IMR-90 (cell line): ENCODE results near the gene HMCN1. TPM values are rescaled to one million over a fixed set of nuclear protein-coding genes. Genes with fewer than 3 reads are reported as not detected.
"Not testable (repeated sequence)": the region's sequence is repeated elsewhere in the genome, so short reads cannot be mapped to it uniquely, and the experiment has no call there.

ENCODE experiments used
- ATAC-seq: fragments of 200-7000 bp; cut with Tn5 transposase; 2 replicates; pipeline ENCODE4 v1.9.1; 2020; ENCODE audit warnings: low read depth, mild to moderate bottlenecking, moderate library complexity
- BruUV-seq: library from RNA; stranded (reverse); fragments of 400-500 nt; replicated peaks from 2 replicates; lab custom pipeline; 2021; lab: Mats Ljungman, UMichigan
- CTCF ChIA-PET: fragments of 300-600 bp; formaldehyde crosslinking; extraction: SDS; loops from one replicate; lab custom pipeline; 2021; ENCODE audit warnings: antibody characterized with exemption; lab: Yijun Ruan, JAX
- POLR2A ChIA-PET: fragments of 300-600 bp; sonication (Branson Sonifier 250); formaldehyde crosslinking; loops from one replicate; lab custom pipeline; 2022; ENCODE audit warnings: antibody characterized with exemption; ENCODE audit not compliant: unreplicated experiment; lab: Charles Lee
- DNase-seq: peaks from one replicate; pipeline ENCODE4 v3.0.0; 2013
- H2AFZ ChIP-seq: replicated peaks from 2 replicates; pipeline ENCODE3; 2013; ENCODE audit warnings: low read length, mild to moderate bottlenecking; ENCODE audit not compliant: poor library complexity
- H2AK5ac ChIP-seq: 2 replicates; pipeline ENCODE4 v1.6.1; 2013; ENCODE audit warnings: low read depth, low read length, inconsistent platforms
- H2AK9ac ChIP-seq: replicated peaks from 2 replicates; pipeline ENCODE3; 2013; ENCODE audit warnings: mild to moderate bottlenecking, low read depth, low read length, moderate library complexity; ENCODE audit not compliant: poor library complexity
- H2BK120ac ChIP-seq: 2 replicates; pipeline ENCODE4 v1.6.1; 2013; ENCODE audit warnings: low read depth, low read length, inconsistent platforms
- H2BK15ac ChIP-seq: 3 replicates; pipeline ENCODE4 v1.6.1; 2013; ENCODE audit warnings: low read depth, low read length, inconsistent platforms
- H2BK20ac ChIP-seq: 2 replicates; pipeline ENCODE4 v1.6.1; 2013; ENCODE audit warnings: low read depth, mild to moderate bottlenecking, inconsistent platforms, low read length, moderate library complexity
- H2BK5ac ChIP-seq: 2 replicates; pipeline ENCODE4 v1.6.1; 2013; ENCODE audit warnings: mild to moderate bottlenecking, low read depth, low read length, inconsistent platforms; ENCODE audit not compliant: poor library complexity, severe bottlenecking
- H3K14ac ChIP-seq: replicated peaks from 2 replicates; pipeline ENCODE4 v1.6.1; 2013; ENCODE audit warnings: low read depth, low read length, inconsistent platforms
- H3K18ac ChIP-seq: 2 replicates; pipeline ENCODE4 v1.6.1; 2013; ENCODE audit warnings: low read depth, low read length, control low read depth
- H3K23ac ChIP-seq: 2 replicates; pipeline ENCODE4 v1.6.1; 2013; ENCODE audit warnings: low read depth, low read length, inconsistent platforms
- H3K27ac ChIP-seq: 2 replicates; pipeline ENCODE4 v1.5.1; 2013; ENCODE audit warnings: mild to moderate bottlenecking, control low read depth, low read length; ENCODE audit not compliant: insufficient read depth
- H3K27me3 ChIP-seq: 2 replicates; pipeline ENCODE4 v1.6.1; 2013; ENCODE audit warnings: low read length; ENCODE audit not compliant: control insufficient read depth, insufficient read depth
- H3K36me3 ChIP-seq: 2 replicates; pipeline ENCODE4 v1.6.1; 2013; ENCODE audit warnings: low read length, mixed read lengths; ENCODE audit not compliant: control insufficient read depth, insufficient read depth
- H3K4ac ChIP-seq: 2 replicates; pipeline ENCODE4 v1.6.1; 2013; ENCODE audit warnings: low read depth, low read length, inconsistent platforms
- H3K4me1 ChIP-seq: 2 replicates; pipeline ENCODE4 v1.6.1; 2013; ENCODE audit warnings: low read length, mixed read lengths; ENCODE audit not compliant: control insufficient read depth, insufficient read depth
- H3K4me2 ChIP-seq: 2 replicates; pipeline ENCODE4 v1.6.1; 2013; ENCODE audit warnings: low read depth, mild to moderate bottlenecking, control low read depth, low read length, moderate library complexity
- H3K4me3 ChIP-seq: 2 replicates; pipeline ENCODE4 v1.5.1; 2013; ENCODE audit warnings: low read depth, mild to moderate bottlenecking, control low read depth, low read length, moderate library complexity; ENCODE audit not compliant: insufficient read depth
- H3K56ac ChIP-seq: 2 replicates; pipeline ENCODE4 v1.6.1; 2013; ENCODE audit warnings: low read length, inconsistent platforms; ENCODE audit not compliant: insufficient read depth; ENCODE audit errors: extremely low read depth
- H3K79me1 ChIP-seq, 2 experiments: 2 replicates each; pipeline ENCODE4 v1.6.1; 2013; ENCODE audit warnings: low read length in 2 of 2, inconsistent platforms in 1 of 2, low read depth in 1 of 2
- H3K9ac ChIP-seq: 2 replicates; pipeline ENCODE4 v1.6.1; 2013; ENCODE audit warnings: low read depth, low read length, control low read depth
- H3K9me1 ChIP-seq: 2 replicates; pipeline ENCODE4 v1.6.1; 2013; ENCODE audit warnings: low read length, inconsistent platforms; ENCODE audit not compliant: insufficient read depth
- H3K9me3 ChIP-seq: 2 replicates; pipeline ENCODE4 v1.6.1; 2013; ENCODE audit warnings: low read length; ENCODE audit not compliant: control insufficient read depth, insufficient read depth
- H4K20me1 ChIP-seq: 2 replicates; pipeline ENCODE4 v1.6.1; 2013; ENCODE audit warnings: low read length, inconsistent platforms; ENCODE audit not compliant: insufficient read depth
- H4K5ac ChIP-seq: 2 replicates; pipeline ENCODE4 v1.6.1; 2013; ENCODE audit warnings: mild to moderate bottlenecking, low read depth, low read length, control low read depth
- H4K8ac ChIP-seq, 2 experiments: 2 replicates each; pipeline ENCODE4 v1.6.1; 2013; ENCODE audit warnings: low read depth in 2 of 2, low read length in 2 of 2, control low read depth in 1 of 2, inconsistent platforms in 1 of 2
- H4K91ac ChIP-seq: 2 replicates; pipeline ENCODE4 v1.6.1; 2013; ENCODE audit warnings: low read depth, low read length, inconsistent platforms; ENCODE audit not compliant: insufficient read depth
- BHLHE40 ChIP-seq: fragments of 150-350 bp; IDR thresholded peaks from 2 replicates; pipeline ENCODE4 v1.6.1; 2016; ENCODE audit warnings: mild to moderate bottlenecking, low read depth, low read length
- MAFK ChIP-seq: IDR thresholded peaks from 2 replicates; pipeline ENCODE4 v1.6.1; 2012; ENCODE audit warnings: low read depth, low read length, improper control_type of control experiment
- MXI1 ChIP-seq: IDR thresholded peaks from 2 replicates; pipeline ENCODE4 v1.6.1; 2012; ENCODE audit warnings: low read depth, mild to moderate bottlenecking, low read length, moderate library complexity, borderline replicate concordance
- RCOR1 ChIP-seq: IDR thresholded peaks from 2 replicates; pipeline ENCODE4 v1.6.1; 2012; ENCODE audit warnings: mild to moderate bottlenecking, low read length, improper control_type of control experiment; ENCODE audit not compliant: insufficient replicate concordance
- WGBS, 2 experiments: methylation state at CpG; one replicate each; pipeline versions ENCODE4 v1.1.5 to v1.1.7; 2013; ENCODE audit warnings: missing lambda C conversion rate in 2 of 2; ENCODE audit not compliant: insufficient read length in 1 of 2; ENCODE audit errors: extremely low coverage in 2 of 2; 5-methylcytosine and 5-hydroxymethylcytosine counted together
- dilution Hi-C: fragments of 300-500 bp; cut with HindIII; formaldehyde crosslinking; loops from one replicate; pipeline ENCODE4 v1.14.3; 2018; ENCODE audit warnings: low sequenced_read_pairs; ENCODE audit not compliant: unreplicated experiment
- in situ Hi-C: fragments of 300-500 bp; cut with MboI; formaldehyde crosslinking; loops from 3 replicates; pipeline ENCODE4 v1.14.3; 2019; ENCODE audit warnings: low sequenced_read_pairs, inconsistent platforms, mixed read lengths
- intact Hi-C: fragments of 100-400 bp; cut with micrococcal nuclease; formaldehyde crosslinking; loops from 2 replicates; pipeline ENCODE4 v1.10.0; 2022
- polyA plus RNA-seq, 3 experiments: library from polyadenylated mRNA; depleted of rRNA; stranded (reverse); fragments of >200 nt; gene quantifications; 2 replicates each; pipeline ENCODE4 v1.2.3, GENCODE V29; 2012; ENCODE audit warnings: low replicate concordance in 1 of 3
- total RNA-seq: library from RNA; depleted of rRNA; stranded (reverse); fragments of >200 nt; gene quantifications from 2 replicates; pipeline ENCODE4 v1.2.3, GENCODE V29; 2012

HMCN1 gene
- total and polyA plus RNA-seq, 2 of the 4 experiments (the other 2 are of a cell fraction): 6.1 to 11.7 TPM

DNA sequence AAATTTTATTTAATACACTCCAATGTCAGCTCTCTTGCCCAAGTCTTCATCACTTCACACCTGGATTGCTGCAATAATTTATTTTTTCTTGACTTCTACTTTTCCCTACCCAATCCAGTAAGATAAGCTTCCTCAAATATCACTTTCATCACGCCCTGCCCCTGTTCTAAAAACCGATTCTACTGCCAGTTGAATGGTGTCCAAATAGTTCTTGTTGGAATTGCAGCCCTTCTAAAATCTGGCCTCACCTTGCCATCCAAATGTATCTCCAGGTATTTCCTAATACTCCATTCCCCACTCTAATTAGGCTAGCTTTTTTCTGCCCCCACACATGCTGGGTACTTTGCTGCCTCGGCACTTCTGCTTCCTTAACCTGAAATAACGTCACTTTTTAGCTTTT is 152.5 kb downstream of the HMCN1 start:
- H2AK5ac ChIP-seq: no peak overlapping the region
- H2BK5ac ChIP-seq: no peak overlapping the region
- H2AK9ac ChIP-seq: no peak overlapping the region
- no peak overlapping the region for H4K8ac ChIP-seq
- intact Hi-C loops: no loop called here
- no peak for DNase-seq
- H3K14ac ChIP-seq: no peak overlapping the region
- no peak overlapping the region for H4K5ac ChIP-seq
- no peak for ATAC-seq
- no peaks in the 10 kb centered on the region for H4K20me1 ChIP-seq
- no peak overlapping the region for H3K9ac ChIP-seq
- H3K79me1 ChIP-seq: no peaks in the 10 kb centered on the region
- H3K4me1 ChIP-seq: no peaks in the 10 kb centered on the region
- TF ChIP-seq MXI1 (no peak), MAFK (no peak), BHLHE40 (no peak), RCOR1 (no peak)
- in situ Hi-C loops: no loop called here
- no peak overlapping the region for H3K23ac ChIP-seq
- no peak overlapping the region for H3K27ac ChIP-seq
- ChIA-PET POLR2A (no interaction called here), CTCF (no interaction called here)
- no peak overlapping the region for H2AFZ ChIP-seq
- WGBS, 2 experiments: 80% methylated on average over 3 of the region's 4 CpGs; no CpG with 5 or more reads in 1 of the 2 experiments
- no TSS peak for BruUV-seq
- no peaks in the 10 kb centered on the region for H3K36me3 ChIP-seq
- dilution Hi-C loops: no loop called here
- H2BK20ac ChIP-seq: no peak overlapping the region
- no peak overlapping the region for H3K18ac ChIP-seq
- H3K27me3 ChIP-seq: no peaks in the 10 kb centered on the region
- no peak overlapping the region for H3K4me3 ChIP-seq
- H3K9me3 ChIP-seq: no peaks in the 10 kb centered on the region
- no peak overlapping the region for H3K4me2 ChIP-seq
- H3K9me1 ChIP-seq: no peaks in the 10 kb centered on the region
- H3K56ac ChIP-seq: no peak overlapping the region
- no peak overlapping the region for H2BK120ac ChIP-seq
- no peak overlapping the region for H4K91ac ChIP-seq
- H3K4ac ChIP-seq: no peak overlapping the region
- H2BK15ac ChIP-seq: no peak overlapping the region

GRCh38 chr1:185892831-185893403 is 158.7 kb downstream of the HMCN1 start:
- H3K27me3 ChIP-seq, intact Hi-C loops, H3K4me3 ChIP-seq, H3K56ac ChIP-seq, ATAC-seq, H3K4me2 ChIP-seq, H3K18ac ChIP-seq, H3K4me1 ChIP-seq, H3K79me1 ChIP-seq, H3K4ac ChIP-seq, H3K9me1 ChIP-seq, H3K36me3 ChIP-seq, BruUV-seq, H3K14ac ChIP-seq, H4K20me1 ChIP-seq, CTCF ChIA-PET, H2BK15ac ChIP-seq, in situ Hi-C loops, H3K9me3 ChIP-seq, dilution Hi-C loops, DNase-seq, H2BK120ac ChIP-seq, H3K9ac ChIP-seq, H2BK5ac ChIP-seq, H2BK20ac ChIP-seq, H4K5ac ChIP-seq, H3K23ac ChIP-seq, H2AK5ac ChIP-seq, H2AFZ ChIP-seq, H2AK9ac ChIP-seq, H4K8ac ChIP-seq, H4K91ac ChIP-seq, POLR2A ChIA-PET, H3K27ac ChIP-seq: not testable (repeated sequence)
- 90% methylated on average over 2 of the region's 26 CpGs; no CpG with 5 or more reads in 1 of the 2 experiments for WGBS, 2 experiments
